H1 (cell line): ENCODE data around the gene ENDOD1. TPM values are rescaled to one million over a fixed set of nuclear protein-coding genes. Genes with fewer than 3 reads are reported as not detected.
A peak's percentile ranks its signal among the peaks of the same experiment; 100 is the strongest.

Experiments used
- CTCF ChIA-PET: fragments of 300-600 bp; sonication (Branson Sonifier 250); formaldehyde crosslinking; loops from one replicate; lab custom pipeline; 2021; ENCODE audit not compliant: partially characterized antibody; lab: Charles Lee
- POLR2A ChIA-PET: fragments of 300-600 bp; sonication (Branson Sonifier 250); formaldehyde crosslinking; loops from one replicate; lab custom pipeline; 2021; ENCODE audit warnings: inconsistent platforms; ENCODE audit not compliant: partially characterized antibody; lab: Charles Lee
- DNase-seq, 2 experiments: peaks; one replicate each; pipeline versions ENCODE4 v3.0.0 to v3.0.0-alpha.2; 2010 to 2022; ENCODE audit warnings: low spot score in 2 of 2, low read depth in 1 of 2, mixed read lengths in 1 of 2
- FAIRE-seq: peaks from 2 replicates; lab custom pipeline; 2011; peaks lifted over from hg19 to GRCh38; lab: Jason Lieb, UNC
- H2AFZ ChIP-seq: 2 replicates; pipeline ENCODE4 v1.8.1; 2012; ENCODE audit warnings: low read length, inconsistent platforms
- H2AK5ac ChIP-seq: 2 replicates; pipeline ENCODE4 v1.6.1; 2013; ENCODE audit warnings: low read depth, low read length
- H2BK120ac ChIP-seq: replicated peaks from 2 replicates; pipeline ENCODE3; 2013; ENCODE audit warnings: low read depth, low read length, inconsistent platforms
- H2BK12ac ChIP-seq: 2 replicates; pipeline ENCODE4 v1.6.1; 2013; ENCODE audit warnings: low read depth, low read length
- H2BK15ac ChIP-seq: 2 replicates; pipeline ENCODE4 v1.6.1; 2013; ENCODE audit warnings: low read length
- H2BK20ac ChIP-seq: 2 replicates; pipeline ENCODE4 v1.6.1; 2013; ENCODE audit warnings: low read length
- H2BK5ac ChIP-seq: 2 replicates; pipeline ENCODE4 v1.6.1; 2013; ENCODE audit warnings: low read depth, low read length
- H3K14ac ChIP-seq: 2 replicates; pipeline ENCODE4 v1.6.1; 2013; ENCODE audit warnings: inconsistent platforms; ENCODE audit not compliant: insufficient read length
- H3K18ac ChIP-seq: 2 replicates; pipeline ENCODE4 v1.6.1; 2013; ENCODE audit warnings: low read length; ENCODE audit errors: extremely low read depth
- H3K23ac ChIP-seq: 2 replicates; pipeline ENCODE4 v1.6.1; 2013; ENCODE audit warnings: inconsistent platforms; ENCODE audit not compliant: insufficient read length
- H3K23me2 ChIP-seq: 2 replicates; pipeline ENCODE4 v1.6.1; 2013; ENCODE audit warnings: low read depth, low read length
- H3K27ac ChIP-seq: 2 replicates; pipeline ENCODE4 v1.6.1; 2011; ENCODE audit warnings: low read depth, low read length, inconsistent platforms
- H3K27me3 ChIP-seq, 4 experiments: replicated peaks in 1 of 4; 1 replicate in 1 of 4; 2 replicates in 3 of 4; pipeline versions ENCODE4 v1.6.1 to v1.8.1; 2011 to 2013; ENCODE audit warnings: low read length in 3 of 4, mild to moderate bottlenecking in 3 of 4, inconsistent platforms in 2 of 4, mixed read lengths in 2 of 4, moderate library complexity in 1 of 4; ENCODE audit not compliant: control insufficient read depth in 3 of 4, insufficient read depth in 3 of 4; ENCODE audit errors: extremely low read depth in 1 of 4
- H3K36me3 ChIP-seq, 4 experiments: 2 replicates each; pipeline versions ENCODE4 v1.6.1 to v1.8.1; 2011 to 2013; ENCODE audit warnings: mild to moderate bottlenecking in 4 of 4, low read length in 3 of 4, moderate library complexity in 2 of 4, control low read depth in 1 of 4, inconsistent platforms in 1 of 4; ENCODE audit not compliant: insufficient read depth in 4 of 4, control insufficient read depth in 2 of 4
- H3K4ac ChIP-seq: replicated peaks from 2 replicates; pipeline ENCODE3; 2013; ENCODE audit warnings: low read length, low read depth, mixed read lengths, inconsistent platforms; ENCODE audit not compliant: insufficient read length
- H3K4me1 ChIP-seq, 4 experiments: replicated peaks in 1 of 4; 1 replicate in 1 of 4; 2 replicates in 3 of 4; pipeline versions ENCODE4 v1.6.1 to v1.8.1; 2011 to 2013; ENCODE audit warnings: low read length in 3 of 4, inconsistent platforms in 2 of 4, mixed read lengths in 1 of 4; ENCODE audit not compliant: insufficient read depth in 4 of 4, control insufficient read depth in 3 of 4
- H3K4me2 ChIP-seq, 2 experiments: 2 replicates each; pipeline versions ENCODE4 v1.6.1 to v1.8.1; 2011 to 2013; ENCODE audit warnings: low read depth in 2 of 2, low read length in 2 of 2, control low read depth in 1 of 2, inconsistent platforms in 1 of 2, mild to moderate bottlenecking in 1 of 2; ENCODE audit not compliant: insufficient read depth in 1 of 2
- H3K4me3 ChIP-seq, 4 experiments: fragments of 200-600, 300-600 bp in 1 of 4; sonication (generic), shearing (Covaris generic), sonication (Bioruptor Twin) in 1 of 4; 2 replicates each; pipeline versions ENCODE4 v1.5.1 to v1.8.1; 2011 to 2016; ENCODE audit warnings: low read length in 4 of 4, low read depth in 3 of 4, control low read depth in 2 of 4, inconsistent platforms in 2 of 4, mild to moderate bottlenecking in 2 of 4, mixed read lengths in 1 of 4, moderate library complexity in 1 of 4; ENCODE audit not compliant: insufficient read depth in 2 of 4; ENCODE audit errors: extremely low read depth in 1 of 4
- H3K56ac ChIP-seq: replicated peaks from 2 replicates; pipeline ENCODE3; 2013; ENCODE audit warnings: low read depth, mild to moderate bottlenecking, mixed read lengths, low read length, inconsistent platforms; ENCODE audit not compliant: insufficient read length
- H3K79me1 ChIP-seq: 2 replicates; pipeline ENCODE4 v1.6.1; 2013; ENCODE audit warnings: low read depth, low read length, control low read depth
- H3K79me2 ChIP-seq, 2 experiments: 2 replicates each; pipeline versions ENCODE4 v1.6.1 to v1.8.1; 2012 to 2013; ENCODE audit warnings: low read length in 2 of 2, mild to moderate bottlenecking in 2 of 2, inconsistent platforms in 1 of 2; ENCODE audit not compliant: insufficient read depth in 2 of 2, control insufficient read depth in 1 of 2
- H3K9ac ChIP-seq, 4 experiments: replicated peaks in 1 of 4; 1 replicate in 1 of 4; 2 replicates in 3 of 4; pipeline versions ENCODE4 v1.6.1 to v1.8.1; 2011 to 2013; ENCODE audit warnings: low read depth in 3 of 4, low read length in 3 of 4, control low read depth in 2 of 4, mild to moderate bottlenecking in 2 of 4, moderate library complexity in 2 of 4, inconsistent platforms in 1 of 4; ENCODE audit errors: extremely low read depth in 1 of 4
- H3K9me3 ChIP-seq, 2 experiments: 2 replicates each; pipeline versions ENCODE4 v1.6.1 to v1.8.1; 2012 to 2013; ENCODE audit warnings: mild to moderate bottlenecking in 2 of 2, moderate library complexity in 2 of 2, control low read depth in 1 of 2, inconsistent platforms in 1 of 2, low read depth in 1 of 2, low read length in 1 of 2, mixed read lengths in 1 of 2; ENCODE audit not compliant: insufficient read depth in 2 of 2
- H4K20me1 ChIP-seq, 2 experiments: replicated peaks in 1 of 2; 2 replicates each; pipeline versions ENCODE3 to v1.8.1; 2011 to 2013; ENCODE audit warnings: inconsistent platforms in 2 of 2, low read length in 2 of 2, mild to moderate bottlenecking in 1 of 2; ENCODE audit not compliant: insufficient read depth in 2 of 2, control insufficient read depth in 1 of 2
- H4K5ac ChIP-seq: 2 replicates; pipeline ENCODE4 v1.6.1; 2013; ENCODE audit warnings: low read length, low read depth, mixed read lengths, inconsistent platforms; ENCODE audit not compliant: insufficient read length
- H4K8ac ChIP-seq: 2 replicates; pipeline ENCODE4 v1.8.0; 2013; ENCODE audit warnings: mild to moderate bottlenecking, moderate library complexity, low read length, inconsistent platforms; ENCODE audit not compliant: insufficient read depth; ENCODE audit errors: extremely low read depth
- H4K91ac ChIP-seq: replicated peaks from 2 replicates; pipeline ENCODE3; 2013; ENCODE audit warnings: low read length, mixed read lengths, inconsistent platforms; ENCODE audit not compliant: insufficient read length
- RAD21 ChIP-seq, 2 experiments: IDR thresholded peaks in 1 of 2; conservative IDR thresholded peaks in 1 of 2; 2 replicates each; pipeline ENCODE4 v1.6.1; 2011; ENCODE audit warnings: low read depth in 2 of 2, low read length in 2 of 2, improper control_type of control experiment in 1 of 2, inconsistent platforms in 1 of 2, mild to moderate bottlenecking in 1 of 2, moderate library complexity in 1 of 2
- TAF7 ChIP-seq: optimal IDR thresholded peaks from 2 replicates; pipeline ENCODE3; 2011; ENCODE audit warnings: low read depth, mild to moderate bottlenecking, inconsistent platforms, low read length, moderate library complexity, borderline replicate concordance
- WGBS, 2 experiments: shearing (Covaris generic) in 1 of 2; methylation state at CpG; one replicate each; pipeline versions ENCODE4 v1.1.6 to v1.1.7; 2013 to 2015; ENCODE audit warnings: low lambda C conversion rate in 2 of 2, mixed read lengths in 2 of 2, inconsistent platforms in 1 of 2, low coverage in 1 of 2, missing lambda C conversion rate in 1 of 2; ENCODE audit not compliant: insufficient replicate concordance in 2 of 2, insufficient coverage in 1 of 2, insufficient read length in 1 of 2; ENCODE audit errors: extremely low coverage in 1 of 2, missing lambda C conversion rate in 1 of 2; 5-methylcytosine and 5-hydroxymethylcytosine counted together
- polyA plus RNA-seq, 7 experiments: library from polyadenylated mRNA; depleted of rRNA in 3 of 7; stranded (reverse) in 5 of 7; unstranded in 2 of 7; fragments of >200 nt in 5 of 7; fragments of 200-250 nt in 2 of 7; gene quantifications; 1 replicate in 5 of 7; 2 replicates in 1 of 7; 4 replicates in 1 of 7; pipeline versions ENCODE4 v1.2.1 to v1.2.3, GENCODE V29; 2011 to 2013; ENCODE audit warnings: missing spikeins in 2 of 7, mixed read lengths in 2 of 7
- total RNA-seq: library from RNA; stranded (reverse); fragmentation: NEBNext Ultra II Directional; extraction: Animal tissue kit (Norgen Biotek cat#: 25700); gene quantifications from 2 replicates; pipeline ENCODE4 v1.2.1, GENCODE V29; 2021
- TF ChIP-seq, protein P1 (sequence below), 3 experiments: IDR thresholded peaks; 1 replicate in 2 of 3; 2 replicates in 1 of 3; pipeline versions ENCODE4 v1.5.1 to v1.6.1; 2011; ENCODE audit warnings: low read length in 3 of 3, mild to moderate bottlenecking in 3 of 3, inconsistent platforms in 2 of 3, low read depth in 1 of 3, moderate library complexity in 1 of 3; ENCODE audit not compliant: insufficient read depth in 1 of 3; ENCODE audit errors: control extremely low read depth in 1 of 3

ENDOD1 gene
- total and polyA plus RNA-seq, 2 of the 8 experiments (the other 6 are each of a cell fraction or from before 2014, with no cell fraction given): 1.2 to 2.5 TPM

DNA sequence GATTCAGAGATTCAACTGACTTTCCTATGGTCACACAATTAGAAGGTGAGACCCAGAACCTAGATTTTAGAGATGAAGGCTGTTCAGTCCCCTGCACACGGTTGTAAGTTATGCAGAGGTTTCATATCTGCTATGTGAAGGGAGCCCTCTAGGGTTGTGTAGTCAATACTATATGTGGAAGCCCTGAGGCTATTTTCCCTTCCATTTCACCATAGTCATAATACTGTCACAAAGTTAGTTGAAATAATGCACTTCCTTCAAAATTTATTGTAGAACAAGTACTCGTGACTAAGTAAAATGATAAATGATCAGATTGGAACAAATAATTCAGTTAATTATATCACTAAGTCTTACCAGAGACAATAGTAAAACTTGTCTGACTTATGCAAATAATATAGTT lies 48.8 kb downstream of the ENDOD1 start:
- CTCF ChIA-PET: interaction anchor here (0.8 to 3.0 kb wide), 9 partner anchors 9 to 70 kb away, joined by 3 to 14 read pairs (median 5); partner anchors contain the start of gene SRSF8
- POLR2A ChIA-PET: no interaction called here
- WGBS, 2 experiments: 71% methylated on average over 2 of the region's 2 CpGs; no CpG with 5 or more reads in 1 of the 2 experiments

More for the DNA sequence above, 48.8 kb downstream of the ENDOD1 start:
- H3K4ac ChIP-seq: no peak overlapping the region
- H3K18ac ChIP-seq: no peak overlapping the region
- no peak overlapping the region for H2AK5ac ChIP-seq
- H4K91ac ChIP-seq: no peak overlapping the region
- no peak overlapping the region for H3K9ac ChIP-seq
- peaks cover 0 to 5% (median 1%) of the 10 kb centered on the region in 4 experiments; a peak in 2 of 7 replicates for H3K27me3 ChIP-seq
- no peak overlapping the region for H3K4me2 ChIP-seq
- H3K14ac ChIP-seq: no peak overlapping the region
- TF ChIP-seq, protein P1, sequence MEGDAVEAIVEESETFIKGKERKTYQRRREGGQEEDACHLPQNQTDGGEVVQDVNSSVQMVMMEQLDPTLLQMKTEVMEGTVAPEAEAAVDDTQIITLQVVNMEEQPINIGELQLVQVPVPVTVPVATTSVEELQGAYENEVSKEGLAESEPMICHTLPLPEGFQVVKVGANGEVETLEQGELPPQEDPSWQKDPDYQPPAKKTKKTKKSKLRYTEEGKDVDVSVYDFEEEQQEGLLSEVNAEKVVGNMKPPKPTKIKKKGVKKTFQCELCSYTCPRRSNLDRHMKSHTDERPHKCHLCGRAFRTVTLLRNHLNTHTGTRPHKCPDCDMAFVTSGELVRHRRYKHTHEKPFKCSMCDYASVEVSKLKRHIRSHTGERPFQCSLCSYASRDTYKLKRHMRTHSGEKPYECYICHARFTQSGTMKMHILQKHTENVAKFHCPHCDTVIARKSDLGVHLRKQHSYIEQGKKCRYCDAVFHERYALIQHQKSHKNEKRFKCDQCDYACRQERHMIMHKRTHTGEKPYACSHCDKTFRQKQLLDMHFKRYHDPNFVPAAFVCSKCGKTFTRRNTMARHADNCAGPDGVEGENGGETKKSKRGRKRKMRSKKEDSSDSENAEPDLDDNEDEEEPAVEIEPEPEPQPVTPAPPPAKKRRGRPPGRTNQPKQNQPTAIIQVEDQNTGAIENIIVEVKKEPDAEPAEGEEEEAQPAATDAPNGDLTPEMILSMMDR (IDR thresholded peaks at IDR 0.05; ENCODE audit: control extremely low read depth in 1 of 3, insufficient read depth in 1 of 3, low read depth in 1 of 3, low read length in 3 of 3): peak in 1 of 3 experiments; percentile 6; a peak in 1 of 4 replicates
- no peak for TF ChIP-seq TAF7
- TF ChIP-seq RAD21 (IDR thresholded peaks at IDR 0.05 in 1 of 2, conservative IDR thresholded peaks at IDR 0.05 in 1 of 2; ENCODE audit: low read depth in 2 of 2, low read length in 2 of 2): peak; percentile 16 to 45; a peak in 3 of 4 replicates
- no peak overlapping the region for H3K23ac ChIP-seq
- H3K4me3 ChIP-seq: no peak overlapping the region
- H3K56ac ChIP-seq: no peak overlapping the region
- H4K5ac ChIP-seq: no peak overlapping the region
- DNase-seq: no peak
- H3K36me3 ChIP-seq: no peaks in the 10 kb centered on the region
- H4K8ac ChIP-seq: no peak overlapping the region
- H2BK12ac ChIP-seq: no peak overlapping the region
- H2BK20ac ChIP-seq: no peak overlapping the region
- H3K79me1 ChIP-seq: no peaks in the 10 kb centered on the region
- no peak overlapping the region for H2BK5ac ChIP-seq
- H3K23me2 ChIP-seq: no peaks in the 10 kb centered on the region
- H2BK120ac ChIP-seq: no peak overlapping the region
- no peak overlapping the region for H3K27ac ChIP-seq
- no peak for FAIRE-seq
- H4K20me1 ChIP-seq: peaks cover 0 to 2% of the 10 kb centered on the region in 2 experiments
- no peaks in the 10 kb centered on the region for H3K79me2 ChIP-seq
- no peaks in the 10 kb centered on the region for H3K4me1 ChIP-seq
- H3K9me3 ChIP-seq: no peaks in the 10 kb centered on the region
- H2BK15ac ChIP-seq: no peak overlapping the region
- no peak overlapping the region for H2AFZ ChIP-seq
